ENCODE results near the gene PIP5K1C. TPM values are rescaled to one million over a fixed set of nuclear protein-coding genes. Genes with fewer than 3 reads are reported as not detected.

Gene PIP5K1C
- polyA plus RNA-seq, 1 donor (not counting 4 experiments of a cell fraction or from before 2014, with no cell fraction given): 3.6 TPM

DNA sequence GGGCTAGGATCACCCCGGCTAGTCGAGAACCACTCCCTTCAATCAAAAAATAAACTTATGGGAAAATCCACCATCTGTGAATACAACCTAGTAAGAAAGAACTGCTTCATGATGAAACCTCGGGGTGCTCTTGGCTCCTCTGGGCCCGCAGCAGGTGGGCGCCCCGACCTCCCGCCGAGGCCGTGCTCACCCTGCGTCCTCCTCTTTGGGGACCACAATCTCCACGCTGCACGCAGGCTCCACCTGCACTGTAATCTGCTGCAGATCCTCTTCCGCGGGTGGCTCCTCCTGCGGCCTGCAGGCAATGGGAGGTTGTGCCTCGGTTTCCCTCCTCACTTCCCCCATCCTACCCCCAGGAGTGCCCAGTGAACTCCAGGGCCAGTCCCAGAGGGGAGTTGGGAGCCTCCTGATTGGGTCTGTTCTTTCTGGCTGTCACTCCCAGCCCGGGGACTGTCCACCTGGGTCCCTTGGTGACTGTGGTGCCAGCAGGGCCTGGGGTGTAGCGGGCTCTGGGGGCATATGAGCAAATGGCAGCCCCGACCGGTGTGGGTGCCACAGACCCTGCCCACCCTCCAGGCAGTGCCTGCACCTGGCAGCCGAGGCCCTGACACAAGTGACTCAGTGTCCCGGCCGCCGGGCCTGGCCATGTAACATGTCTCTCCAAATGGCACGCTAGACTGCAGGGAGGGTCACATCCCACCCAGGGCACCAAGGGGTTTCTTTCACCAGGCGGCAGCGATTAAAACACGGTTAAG, 58.6 kb downstream of the PIP5K1C start:
- no peaks in the 10 kb centered on the region for H4K20me1 ChIP-seq (ENCODE audit: control insufficient read depth, extremely low read depth, insufficient read depth, low read length)
- no peaks in the 10 kb centered on the region for H3K27me3 ChIP-seq (ENCODE audit: control insufficient read depth, extremely low read depth, insufficient read depth, low read length)
- TF ChIP-seq, protein P1, sequence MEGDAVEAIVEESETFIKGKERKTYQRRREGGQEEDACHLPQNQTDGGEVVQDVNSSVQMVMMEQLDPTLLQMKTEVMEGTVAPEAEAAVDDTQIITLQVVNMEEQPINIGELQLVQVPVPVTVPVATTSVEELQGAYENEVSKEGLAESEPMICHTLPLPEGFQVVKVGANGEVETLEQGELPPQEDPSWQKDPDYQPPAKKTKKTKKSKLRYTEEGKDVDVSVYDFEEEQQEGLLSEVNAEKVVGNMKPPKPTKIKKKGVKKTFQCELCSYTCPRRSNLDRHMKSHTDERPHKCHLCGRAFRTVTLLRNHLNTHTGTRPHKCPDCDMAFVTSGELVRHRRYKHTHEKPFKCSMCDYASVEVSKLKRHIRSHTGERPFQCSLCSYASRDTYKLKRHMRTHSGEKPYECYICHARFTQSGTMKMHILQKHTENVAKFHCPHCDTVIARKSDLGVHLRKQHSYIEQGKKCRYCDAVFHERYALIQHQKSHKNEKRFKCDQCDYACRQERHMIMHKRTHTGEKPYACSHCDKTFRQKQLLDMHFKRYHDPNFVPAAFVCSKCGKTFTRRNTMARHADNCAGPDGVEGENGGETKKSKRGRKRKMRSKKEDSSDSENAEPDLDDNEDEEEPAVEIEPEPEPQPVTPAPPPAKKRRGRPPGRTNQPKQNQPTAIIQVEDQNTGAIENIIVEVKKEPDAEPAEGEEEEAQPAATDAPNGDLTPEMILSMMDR (optimal IDR thresholded peaks at IDR 0.05 in 1 of 3, IDR thresholded peaks at IDR 0.05 in 1 of 3, conservative IDR thresholded peaks at IDR 0.05 in 1 of 3; ENCODE audit: extremely low read depth in 1 of 3, insufficient read depth in 2 of 3, low read length in 3 of 3): no peak
- no peak for TF ChIP-seq EZH2 (IDR thresholded peaks at IDR 0.05; ENCODE audit: low read length)
- FAIRE-seq: no peak
- H3K4me2 ChIP-seq (ENCODE audit: control insufficient read depth, extremely low read depth, insufficient read depth, low read depth, low read length): no peak overlapping the region
- no peak overlapping the region for H3K9ac ChIP-seq (ENCODE audit: control insufficient read depth, extremely low read depth, insufficient read depth, low read length)
- no peaks in the 10 kb centered on the region for H3K79me2 ChIP-seq (ENCODE audit: control insufficient read depth, insufficient read depth, low read length)
- dilution Hi-C loops (cut with MboI; ENCODE audit: extremely low pct_ligation_motif_present, low sequenced_read_pairs): no loop called here
- DNase-seq (ENCODE audit: low read depth, low spot score): no peak
- no peak overlapping the region for H3K4me3 ChIP-seq (ENCODE audit: control insufficient read depth in 2 of 3, extremely low read depth in 1 of 3, insufficient read depth in 2 of 3, low read depth in 1 of 3, low read length in 3 of 3)
- H3K9me1 ChIP-seq (ENCODE audit: control insufficient read depth, extremely low read depth, insufficient read depth, low read length): no peaks in the 10 kb centered on the region
- H2AFZ ChIP-seq (ENCODE audit: control insufficient read depth, low read length): no peak overlapping the region
- H3K9me3 ChIP-seq (ENCODE audit: control insufficient read depth, low read depth, low read length): no peaks in the 10 kb centered on the region
- no peaks in the 10 kb centered on the region for H3K4me1 ChIP-seq (ENCODE audit: control insufficient read depth, extremely low read depth, insufficient read depth, low read length)
- no peak overlapping the region for H3K27ac ChIP-seq (ENCODE audit: control insufficient read depth, insufficient read depth, low read length)
- H3K36me3 ChIP-seq (ENCODE audit: control insufficient read depth in 2 of 2, extremely low read depth in 1 of 2, insufficient read depth in 2 of 2, low read length in 2 of 2): peaks cover 0 to 15% of the 10 kb centered on the region in 2 experiments

DNA sequence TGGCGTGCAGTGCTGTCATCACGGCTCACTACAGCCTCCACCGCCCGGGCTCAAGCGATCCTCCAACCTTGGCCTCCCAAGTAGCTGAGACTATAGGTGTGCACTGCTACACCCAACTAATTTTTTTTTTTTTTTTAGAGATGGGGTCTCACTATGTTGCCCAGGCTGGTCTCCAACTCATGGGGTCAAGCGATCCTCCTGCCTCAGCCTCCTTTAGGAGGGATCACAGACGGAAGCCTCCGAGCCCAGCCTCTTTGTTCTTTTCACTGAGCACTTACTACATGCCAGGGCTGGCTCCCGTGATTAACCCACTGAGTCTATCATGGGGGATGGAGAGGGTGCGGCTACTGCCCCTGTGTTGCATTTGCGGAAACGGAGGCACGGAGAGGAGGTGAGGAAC, 60.8 kb downstream of the PIP5K1C start:
- H3K9ac ChIP-seq (ENCODE audit: control insufficient read depth, extremely low read depth, insufficient read depth, low read length): no peak overlapping the region

More for the DNA sequence above, 60.8 kb downstream of the PIP5K1C start:
- FAIRE-seq (no peak), DNase-seq (ENCODE audit: low read depth, low spot score) (no peak)
- no peak overlapping the region for H3K4me3 ChIP-seq (ENCODE audit: control insufficient read depth in 2 of 3, extremely low read depth in 1 of 3, insufficient read depth in 2 of 3, low read depth in 1 of 3, low read length in 3 of 3)
- dilution Hi-C loops (cut with MboI; ENCODE audit: extremely low pct_ligation_motif_present, low sequenced_read_pairs): no loop called here
- H3K79me2 ChIP-seq (ENCODE audit: control insufficient read depth, insufficient read depth, low read length): no peaks in the 10 kb centered on the region
- H4K20me1 ChIP-seq (ENCODE audit: control insufficient read depth, extremely low read depth, insufficient read depth, low read length): no peaks in the 10 kb centered on the region
- no peaks in the 10 kb centered on the region for H3K4me1 ChIP-seq (ENCODE audit: control insufficient read depth, extremely low read depth, insufficient read depth, low read length)
- no peak overlapping the region for H3K27ac ChIP-seq (ENCODE audit: control insufficient read depth, insufficient read depth, low read length)
- H3K36me3 ChIP-seq (ENCODE audit: control insufficient read depth in 2 of 2, extremely low read depth in 1 of 2, insufficient read depth in 2 of 2, low read length in 2 of 2): peaks cover 0 to 12% of the 10 kb centered on the region in 2 experiments
- no peaks in the 10 kb centered on the region for H3K27me3 ChIP-seq (ENCODE audit: control insufficient read depth, extremely low read depth, insufficient read depth, low read length)
- no peaks in the 10 kb centered on the region for H3K9me1 ChIP-seq (ENCODE audit: control insufficient read depth, extremely low read depth, insufficient read depth, low read length)
- no peak overlapping the region for H3K4me2 ChIP-seq (ENCODE audit: control insufficient read depth, extremely low read depth, insufficient read depth, low read depth, low read length)
- TF ChIP-seq EZH2 (IDR thresholded peaks at IDR 0.05; ENCODE audit: low read length): no peak
- TF ChIP-seq, protein P1 (optimal IDR thresholded peaks at IDR 0.05 in 1 of 3, IDR thresholded peaks at IDR 0.05 in 1 of 3, conservative IDR thresholded peaks at IDR 0.05 in 1 of 3; ENCODE audit: extremely low read depth in 1 of 3, insufficient read depth in 2 of 3, low read length in 3 of 3): no peak
- H3K9me3 ChIP-seq (ENCODE audit: control insufficient read depth, low read depth, low read length): no peaks in the 10 kb centered on the region
- H2AFZ ChIP-seq (ENCODE audit: control insufficient read depth, low read length): no peak overlapping the region

Data from keratinocyte (primary cell).